HepG2 (cell line): ENCODE results near the gene GIMAP1. TPM values are rescaled to one million over a fixed set of nuclear protein-coding genes. Genes with fewer than 3 reads are reported as not detected.

Experiments used
- ATAC-seq: fragments of 200-7000 bp; cut with Tn5 transposase; 3 replicates; pipeline ENCODE4 v1.9.1; 2020; ENCODE audit warnings: mild to moderate bottlenecking, moderate library complexity
- BruUV-seq: library from RNA; stranded (reverse); fragments of 400-500 nt; replicated peaks from 2 replicates; lab custom pipeline; 2021; lab: Mats Ljungman, UMichigan
- CTCF ChIA-PET: fragments of 300-600 bp; formaldehyde crosslinking; extraction: SDS; loops from one replicate; lab custom pipeline; 2021; ENCODE audit warnings: low total read pairs, inconsistent platforms, low intra/inter-chr PET ratio; lab: Yijun Ruan, JAX
- POLR2A ChIA-PET: fragments of 350-600 bp; sonication (Branson Sonifier 250); formaldehyde crosslinking; loops from one replicate; lab custom pipeline; 2020; ENCODE audit warnings: antibody characterized with exemption, inconsistent platforms; lab: Yijun Ruan, JAX
- DNase-seq: peaks from one replicate; pipeline ENCODE4 v3.0.0-alpha.2; 2015; ENCODE audit warnings: low spot score
- FAIRE-seq: peaks from 3 replicates; lab custom pipeline; 2011; peaks lifted over from hg19 to GRCh38; lab: Jason Lieb, UNC
- H2AFZ ChIP-seq: one replicate; pipeline ENCODE4 v1.6.1; 2011; ENCODE audit warnings: low read length, inconsistent platforms
- H3K27ac ChIP-seq: fragments of 300-600 bp; 3 replicates; pipeline ENCODE4 v1.8.0; 2011; ENCODE audit warnings: mixed run types, mild to moderate bottlenecking, mixed read lengths, low read length, inconsistent platforms; ENCODE audit not compliant: insufficient read depth; ENCODE audit errors: extremely low read length
- H3K27me3 ChIP-seq, 2 experiments: fragments of 200-600 bp in 1 of 2; 2 replicates in 1 of 2; 3 replicates in 1 of 2; pipeline versions ENCODE4 v1.6.0 to v1.8.0; 2011; ENCODE audit warnings: low read length in 2 of 2, mild to moderate bottlenecking in 2 of 2, moderate library complexity in 2 of 2, inconsistent platforms in 1 of 2; ENCODE audit not compliant: insufficient read depth in 2 of 2, control insufficient read depth in 1 of 2
- H3K36me3 ChIP-seq, 2 experiments: fragments of 200-600 bp in 1 of 2; replicated peaks in 1 of 2; 2 replicates in 1 of 2; 3 replicates in 1 of 2; pipeline versions ENCODE4 v1.5.1 to v1.8.0; 2011; ENCODE audit warnings: low read length in 2 of 2, inconsistent platforms in 1 of 2; ENCODE audit not compliant: insufficient read depth in 2 of 2, control insufficient read depth in 1 of 2
- H3K4me1 ChIP-seq: 2 replicates; pipeline ENCODE4 v1.5.1; 2012; ENCODE audit warnings: low read length, inconsistent platforms; ENCODE audit not compliant: insufficient read depth
- H3K4me2 ChIP-seq: 2 replicates; pipeline ENCODE4 v1.6.0; 2011; ENCODE audit warnings: low read depth, low read length, inconsistent platforms
- H3K4me3 ChIP-seq, 3 experiments: fragments of 200-600 bp in 1 of 3; sonication (generic), shearing (Covaris generic) in 1 of 3; replicated peaks in 1 of 3; 2 replicates each; pipeline ENCODE4 v1.5.1; 2011 to 2016; ENCODE audit warnings: low read length in 3 of 3, inconsistent platforms in 2 of 3, low read depth in 2 of 3, mild to moderate bottlenecking in 2 of 3, control low read depth in 1 of 3, mixed read lengths in 1 of 3; ENCODE audit not compliant: insufficient read depth in 1 of 3
- H3K79me2 ChIP-seq: one replicate; pipeline ENCODE4 v1.6.1; 2011; ENCODE audit warnings: low read length, inconsistent platforms; ENCODE audit not compliant: insufficient read depth
- H3K9ac ChIP-seq: 2 replicates; pipeline ENCODE4 v1.6.0; 2011; ENCODE audit warnings: mild to moderate bottlenecking, low read depth, low read length, inconsistent platforms; ENCODE audit not compliant: insufficient read depth
- H3K9me3 ChIP-seq: 2 replicates; pipeline ENCODE4 v1.5.1; 2012; ENCODE audit warnings: mild to moderate bottlenecking, low read length
- H4K20me1 ChIP-seq: 2 replicates; pipeline ENCODE4 v1.6.0; 2011; ENCODE audit warnings: inconsistent platforms, mild to moderate bottlenecking, low read length, moderate library complexity; ENCODE audit not compliant: insufficient read depth
- ARNT ChIP-seq: fragments of 450-650 bp; IDR thresholded peaks from 2 replicates; pipeline ENCODE4 v1.6.1; 2017
- CBFB ChIP-seq: sonication (generic); formaldehyde crosslinking; IDR thresholded peaks from 2 replicates; pipeline ENCODE4 v1.4.0; 2020; ENCODE audit warnings: missing genetic modification reagents
- MED13 ChIP-seq: sonication (generic); formaldehyde crosslinking; IDR thresholded peaks from 2 replicates; pipeline ENCODE4 v1.5.0; 2020; ENCODE audit warnings: missing genetic modification reagents
- POLR2G ChIP-seq: fragments of 200-400 bp; formaldehyde crosslinking; IDR thresholded peaks from 2 replicates; pipeline ENCODE4 v1.6.1; 2018; ENCODE audit warnings: mild to moderate bottlenecking, low read depth, low read length, moderate library complexity
- REXO4 ChIP-seq: sonication (generic); formaldehyde crosslinking; IDR thresholded peaks from 2 replicates; pipeline ENCODE4 v1.8.0; 2022; ENCODE audit warnings: missing genetic modification reagents, mild to moderate bottlenecking, borderline replicate concordance
- SMC3 ChIP-seq: IDR thresholded peaks from 2 replicates; pipeline ENCODE4 v1.6.1; 2011; ENCODE audit warnings: low read length, improper control_type of control experiment
- STAG1 ChIP-seq: sonication (generic); formaldehyde crosslinking; IDR thresholded peaks from 2 replicates; pipeline ENCODE4 v1.4.0; 2020; ENCODE audit warnings: missing genetic modification reagents
- WGBS: methylation state at CpG from one replicate; pipeline ENCODE4 v1.1.6; 2017; ENCODE audit warnings: low lambda C conversion rate; 5-methylcytosine and 5-hydroxymethylcytosine counted together
- in situ Hi-C: cut with HindIII; loops from 2 replicates; pipeline ENCODE4 v1.10.0; 2017; ENCODE audit warnings: low pct_unique_long_range_greater_than_20kb; ENCODE audit not compliant: extremely low pct_ligation_motif_present
- intact Hi-C: fragments of 100-400 bp; cut with micrococcal nuclease; formaldehyde crosslinking; loops from one replicate; pipeline ENCODE4 v1.10.0; 2022; ENCODE audit not compliant: unreplicated experiment
- polyA plus RNA-seq, 8 experiments: library from polyadenylated mRNA; depleted of rRNA in 3 of 8; stranded (reverse) in 7 of 8; unstranded in 1 of 8; fragments of >200 nt; fragmentation: Illumina TruSeq in 4 of 8; extraction: Trizol in 4 of 8; gene quantifications; 2 replicates each; pipeline versions ENCODE4 v1.2.1 to v1.2.3, GENCODE V29; 2011 to 2016; ENCODE audit warnings: low read depth in 4 of 8, missing spikeins in 1 of 8, mixed read lengths in 1 of 8; ENCODE audit not compliant: insufficient read depth in 1 of 8
- total RNA-seq, 5 experiments: library from RNA; depleted of rRNA; stranded (reverse); fragments of >200 nt; fragmentation: Illumina TruSeq; extraction: Trizol; gene quantifications; 2 replicates each; pipeline ENCODE4 v1.2.3, GENCODE V29; 2016; ENCODE audit warnings: low read depth in 1 of 5
- TF ChIP-seq, protein P1 (sequence below): sonication (generic); formaldehyde crosslinking; IDR thresholded peaks from 2 replicates; pipeline ENCODE4 v1.5.0; 2020; ENCODE audit warnings: mild to moderate bottlenecking, missing genetic modification reagents, moderate library complexity

GIMAP1 gene
- total and polyA plus RNA-seq, 2 of the 13 experiments (the other 11 are each of a cell fraction or from before 2014, with no cell fraction given), result not detected

DNA sequence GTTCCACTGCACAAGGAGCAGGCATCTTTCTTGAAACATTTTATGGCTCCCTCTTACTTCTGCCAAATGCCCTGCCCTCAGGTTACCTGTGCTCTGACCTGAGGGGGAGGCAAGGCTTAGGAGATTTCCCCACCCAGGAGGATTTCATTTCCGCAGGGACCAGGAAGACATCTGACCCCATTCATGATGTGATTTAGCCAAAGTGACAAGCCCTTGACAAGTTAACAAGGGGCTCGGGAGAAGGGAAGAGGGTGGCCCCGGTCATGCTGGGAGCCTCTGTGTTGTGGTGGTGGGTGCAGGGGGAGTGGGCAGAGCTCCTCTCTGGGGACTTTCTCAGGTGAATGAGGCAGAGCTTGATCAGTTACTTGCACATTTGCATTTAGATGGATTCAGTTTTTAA lies 39.8 kb downstream of the GIMAP1 start:
- 28% methylated on average over 3 of the region's 3 CpGs for WGBS
- Histone ChIP-seq H3K4me3 (no peak overlapping the region), H3K27me3 (no peaks in the 10 kb centered on the region), H3K9ac (no peak overlapping the region), H3K4me1 (no peaks in the 10 kb centered on the region), H3K36me3 (no peaks in the 10 kb centered on the region), H3K4me2 (no peak overlapping the region), H4K20me1 (no peaks in the 10 kb centered on the region), H3K27ac (no peak overlapping the region), H3K9me3 (no peaks in the 10 kb centered on the region), H3K79me2 (no peaks in the 10 kb centered on the region), H2AFZ (no peak overlapping the region)
- ChIA-PET POLR2A (no interaction called here), CTCF (interaction anchor here (1.4 kb wide), 1 partner anchor 308 kb away, joined by 6 read pairs; no protein-coding TSS in a partner anchor)
- TF ChIP-seq MED13 (no peak), ARNT (no peak), REXO4 (CRISPR knock-in tag) (no peak)
- intact Hi-C loops, result no loop called here
- DNase-seq (no peak), FAIRE-seq (no peak), ATAC-seq (no peak)
- in situ Hi-C loops, result loop anchor here (5.0 to 25.0 kb wide), 2 partner anchors 309 to 469 kb away; no protein-coding TSS in a partner anchor
- no TSS peak for BruUV-seq

DNA sequence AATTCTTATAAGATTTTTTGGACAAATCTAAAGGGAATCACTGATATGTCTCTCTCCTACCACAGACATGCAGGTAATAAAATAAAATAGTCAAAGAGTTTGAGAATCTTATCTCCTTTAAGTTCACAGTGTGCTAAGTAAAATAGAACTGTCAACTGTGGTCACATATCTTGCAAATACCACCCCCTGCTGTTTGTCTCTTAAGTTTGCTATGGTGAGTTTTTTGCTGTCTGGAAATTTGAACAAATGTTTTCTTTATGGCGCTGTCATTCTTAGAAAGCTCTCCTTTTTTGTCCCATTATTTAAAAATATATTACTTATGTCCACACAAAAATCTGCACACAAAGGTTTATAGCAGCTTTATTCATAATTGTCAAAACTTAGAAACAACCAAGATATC lies 40.4 kb downstream of the GIMAP1 start:
- no peak for FAIRE-seq
- 3% methylated on average over 1 of the region's 1 CpG for WGBS
- H3K9me3 ChIP-seq, result no peaks in the 10 kb centered on the region
- DNase-seq, result no peak
- in situ Hi-C loops, result loop anchor here (5.0 to 25.0 kb wide), 2 partner anchors 310 to 470 kb away; no protein-coding TSS in a partner anchor
- H3K9ac ChIP-seq, result no peak overlapping the region
- intact Hi-C loops, result loop anchor here (1.0 kb wide), 1 partner anchor 309 kb away; no protein-coding TSS in a partner anchor
- no peak overlapping the region for H3K4me3 ChIP-seq
- ChIA-PET CTCF (interaction anchor here (0.8 to 1.4 kb wide), 2 partner anchors 306 to 308 kb away, joined by 4 to 6 read pairs; partner anchors contain the start of gene GIMAP8), POLR2A (no interaction called here)
- H3K79me2 ChIP-seq, result no peaks in the 10 kb centered on the region
- H3K27ac ChIP-seq, result no peak overlapping the region
- TF ChIP-seq POLR2G (no peak), STAG1 (peak; percentile 50), CBFB (CRISPR knock-in tag) (no peak), SMC3 (peak; percentile 28; the same call in 1 of the 2 replicates)
- TF ChIP-seq, protein P1, sequence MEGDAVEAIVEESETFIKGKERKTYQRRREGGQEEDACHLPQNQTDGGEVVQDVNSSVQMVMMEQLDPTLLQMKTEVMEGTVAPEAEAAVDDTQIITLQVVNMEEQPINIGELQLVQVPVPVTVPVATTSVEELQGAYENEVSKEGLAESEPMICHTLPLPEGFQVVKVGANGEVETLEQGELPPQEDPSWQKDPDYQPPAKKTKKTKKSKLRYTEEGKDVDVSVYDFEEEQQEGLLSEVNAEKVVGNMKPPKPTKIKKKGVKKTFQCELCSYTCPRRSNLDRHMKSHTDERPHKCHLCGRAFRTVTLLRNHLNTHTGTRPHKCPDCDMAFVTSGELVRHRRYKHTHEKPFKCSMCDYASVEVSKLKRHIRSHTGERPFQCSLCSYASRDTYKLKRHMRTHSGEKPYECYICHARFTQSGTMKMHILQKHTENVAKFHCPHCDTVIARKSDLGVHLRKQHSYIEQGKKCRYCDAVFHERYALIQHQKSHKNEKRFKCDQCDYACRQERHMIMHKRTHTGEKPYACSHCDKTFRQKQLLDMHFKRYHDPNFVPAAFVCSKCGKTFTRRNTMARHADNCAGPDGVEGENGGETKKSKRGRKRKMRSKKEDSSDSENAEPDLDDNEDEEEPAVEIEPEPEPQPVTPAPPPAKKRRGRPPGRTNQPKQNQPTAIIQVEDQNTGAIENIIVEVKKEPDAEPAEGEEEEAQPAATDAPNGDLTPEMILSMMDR (CRISPR knock-in tag), result peak; percentile 34; the same call in 1 of the 2 replicates
- no peaks in the 10 kb centered on the region for H3K27me3 ChIP-seq
- H3K4me2 ChIP-seq, result no peak overlapping the region
- H3K36me3 ChIP-seq, result no peaks in the 10 kb centered on the region
- BruUV-seq, result no TSS peak
- no peak for ATAC-seq
- no peaks in the 10 kb centered on the region for H4K20me1 ChIP-seq
- H2AFZ ChIP-seq, result no peak overlapping the region
- no peaks in the 10 kb centered on the region for H3K4me1 ChIP-seq
